Upper lobe of left lung (tissue), 4 donors: ENCODE data around the gene EMC10.

ENCODE experiments used
- EP300 ChIP-seq, 4 donors: sonication (generic); formaldehyde crosslinking; IDR thresholded peaks; one replicate each; pipeline ENCODE4 v1.5.1; 2017; ENCODE audit warnings: antibody characterized with exemption in 4 of 4, control low read depth in 2 of 4
- POLR2A ChIP-seq, 4 donors: fragments of 450-650 bp; IDR thresholded peaks; one replicate each; pipeline ENCODE4 v1.5.1; 2016 to 2017; ENCODE audit warnings: antibody characterized with exemption in 4 of 4, mild to moderate bottlenecking in 2 of 4
- POLR2AphosphoS5 ChIP-seq, 2 donors: sonication (generic); formaldehyde crosslinking; IDR thresholded peaks; one replicate each; pipeline ENCODE4 v1.5.1; 2017; ENCODE audit warnings: antibody characterized with exemption in 2 of 2
- TF ChIP-seq, protein P1 (sequence below), 6 experiments: fragments of 450-650 bp in 4 of 6; fragments of 200-600 bp in 2 of 6; sonication (generic) in 2 of 6; IDR thresholded peaks; one replicate each; pipeline ENCODE4 v1.5.1; 2016 to 2019; ENCODE audit warnings: antibody characterized with exemption in 6 of 6

DNA sequence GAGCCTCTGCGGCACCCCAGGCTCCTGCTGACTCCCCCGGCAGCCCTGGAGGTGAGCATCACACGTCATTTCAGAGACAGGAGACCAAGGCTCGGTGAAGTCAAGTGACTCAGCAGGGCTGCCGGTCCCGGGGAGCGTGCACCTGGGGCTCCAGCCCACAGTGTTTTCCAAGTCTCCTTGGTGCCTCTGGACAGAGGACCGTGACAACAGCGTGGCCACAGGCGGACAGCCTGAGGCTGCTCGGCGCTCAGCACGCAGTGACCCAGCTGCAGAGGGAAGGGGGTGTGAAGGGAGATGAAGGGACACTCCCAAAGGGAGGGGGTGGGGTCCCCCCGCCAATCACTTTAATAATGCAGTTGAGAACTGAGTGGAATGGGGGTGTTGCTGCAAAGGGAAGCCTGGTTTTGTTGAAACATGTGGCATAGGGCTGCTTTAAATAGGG lies 54.9 kb downstream of the EMC10 start:
- TF ChIP-seq, protein P1, sequence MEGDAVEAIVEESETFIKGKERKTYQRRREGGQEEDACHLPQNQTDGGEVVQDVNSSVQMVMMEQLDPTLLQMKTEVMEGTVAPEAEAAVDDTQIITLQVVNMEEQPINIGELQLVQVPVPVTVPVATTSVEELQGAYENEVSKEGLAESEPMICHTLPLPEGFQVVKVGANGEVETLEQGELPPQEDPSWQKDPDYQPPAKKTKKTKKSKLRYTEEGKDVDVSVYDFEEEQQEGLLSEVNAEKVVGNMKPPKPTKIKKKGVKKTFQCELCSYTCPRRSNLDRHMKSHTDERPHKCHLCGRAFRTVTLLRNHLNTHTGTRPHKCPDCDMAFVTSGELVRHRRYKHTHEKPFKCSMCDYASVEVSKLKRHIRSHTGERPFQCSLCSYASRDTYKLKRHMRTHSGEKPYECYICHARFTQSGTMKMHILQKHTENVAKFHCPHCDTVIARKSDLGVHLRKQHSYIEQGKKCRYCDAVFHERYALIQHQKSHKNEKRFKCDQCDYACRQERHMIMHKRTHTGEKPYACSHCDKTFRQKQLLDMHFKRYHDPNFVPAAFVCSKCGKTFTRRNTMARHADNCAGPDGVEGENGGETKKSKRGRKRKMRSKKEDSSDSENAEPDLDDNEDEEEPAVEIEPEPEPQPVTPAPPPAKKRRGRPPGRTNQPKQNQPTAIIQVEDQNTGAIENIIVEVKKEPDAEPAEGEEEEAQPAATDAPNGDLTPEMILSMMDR (IDR thresholded peaks at IDR 0.05) = no peak
- no peak for TF ChIP-seq POLR2AphosphoS5 (IDR thresholded peaks at IDR 0.05)
- TF ChIP-seq POLR2A (IDR thresholded peaks at IDR 0.05) = no peak
- TF ChIP-seq EP300 (IDR thresholded peaks at IDR 0.05) = no peak
